Fibroblast of skin of abdomen (primary cell): Measurements from ENCODE around the gene MAGI1.

ENCODE experiments used
- DNase-seq: peaks from one replicate; pipeline ENCODE4 v3.0.0-alpha.2; 2013

Gene MAGI1

DNA sequence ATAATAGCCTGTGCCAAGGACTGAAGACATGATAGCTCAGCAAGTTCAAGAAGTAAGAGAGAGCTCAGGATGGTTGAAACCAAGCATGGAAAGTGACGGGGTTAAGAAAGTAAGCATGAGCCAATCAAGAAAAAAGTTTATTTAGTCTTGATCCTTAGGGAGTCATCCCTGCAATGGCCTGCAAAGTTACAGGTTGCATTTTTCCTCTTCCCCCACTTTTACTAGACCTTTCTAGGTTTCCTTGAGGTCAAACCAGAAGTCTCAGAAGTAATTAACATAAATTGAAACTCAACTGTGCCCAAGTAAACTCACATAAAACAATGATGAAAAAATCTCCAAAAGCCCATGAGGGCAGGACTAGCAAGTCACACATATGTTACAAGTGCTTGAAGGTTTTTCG is 250.9 kb downstream of the MAGI1 start:
- DNase-seq: no peak

DNA sequence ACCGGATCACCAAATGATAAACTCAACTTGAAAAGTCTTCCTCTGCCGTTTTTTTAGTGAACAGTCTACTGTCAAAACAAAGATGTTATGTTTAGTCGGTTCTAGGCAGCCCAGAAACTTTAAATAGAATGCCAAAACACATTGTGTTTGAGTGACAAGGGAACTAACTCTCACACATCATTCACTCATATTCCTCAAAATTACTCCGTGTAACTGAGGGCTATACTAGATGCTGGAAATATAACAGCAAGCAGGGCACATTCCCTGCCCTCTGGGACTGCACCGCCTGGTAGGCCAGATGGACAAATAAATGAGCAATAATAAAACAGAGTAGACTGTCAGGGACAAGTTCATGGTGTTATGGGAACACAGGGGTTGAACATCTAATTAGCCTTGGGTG is 251.4 kb downstream of the MAGI1 start:
- DNase-seq: no peak

DNA sequence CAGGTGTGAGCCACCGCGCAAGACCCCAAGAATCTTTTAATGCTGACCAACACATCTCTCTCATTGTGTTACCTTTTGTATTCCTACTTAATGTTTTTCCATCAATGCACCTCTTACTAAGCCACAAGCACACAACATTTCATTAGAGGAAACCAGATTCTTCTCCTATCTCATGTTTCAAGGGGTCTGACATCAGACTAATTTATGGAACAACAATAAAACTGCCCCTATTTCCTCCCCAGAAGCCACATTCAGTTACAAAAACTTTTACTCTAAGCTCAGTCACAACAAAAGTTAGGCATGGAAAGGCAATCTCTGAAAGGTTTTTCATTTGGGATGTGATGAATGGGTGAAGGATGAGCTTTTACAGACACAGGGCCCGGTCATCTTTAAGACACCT is 251.8 kb downstream of the MAGI1 start:
- DNase-seq: no peak

DNA sequence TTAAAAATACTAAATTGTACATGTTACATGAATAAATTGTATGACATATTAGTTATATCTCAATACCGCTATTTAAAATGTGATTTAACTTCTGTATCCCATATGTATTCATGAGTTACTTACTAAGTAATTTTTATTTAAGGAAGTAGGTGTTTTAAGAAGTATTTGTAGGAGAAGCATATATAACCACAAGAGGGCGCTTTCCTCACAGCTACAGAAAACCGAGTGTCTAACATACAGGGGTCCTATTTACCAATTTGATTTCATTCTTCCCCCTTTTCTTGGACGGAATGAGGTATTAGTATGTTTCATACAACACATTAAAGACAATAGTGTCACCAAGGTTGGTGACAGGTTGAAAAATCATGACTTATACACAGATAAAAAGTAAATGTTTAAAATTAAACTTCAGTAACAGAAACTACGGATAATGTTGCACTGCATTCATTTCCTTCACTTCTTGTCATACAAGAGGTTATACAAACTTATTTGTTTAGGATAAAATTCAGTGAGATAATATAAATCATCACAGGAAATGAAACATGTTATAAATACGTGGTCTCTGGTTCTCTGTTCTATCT is 253.6 kb downstream of the MAGI1 start:
- peak; percentile 64 for DNase-seq

DNA sequence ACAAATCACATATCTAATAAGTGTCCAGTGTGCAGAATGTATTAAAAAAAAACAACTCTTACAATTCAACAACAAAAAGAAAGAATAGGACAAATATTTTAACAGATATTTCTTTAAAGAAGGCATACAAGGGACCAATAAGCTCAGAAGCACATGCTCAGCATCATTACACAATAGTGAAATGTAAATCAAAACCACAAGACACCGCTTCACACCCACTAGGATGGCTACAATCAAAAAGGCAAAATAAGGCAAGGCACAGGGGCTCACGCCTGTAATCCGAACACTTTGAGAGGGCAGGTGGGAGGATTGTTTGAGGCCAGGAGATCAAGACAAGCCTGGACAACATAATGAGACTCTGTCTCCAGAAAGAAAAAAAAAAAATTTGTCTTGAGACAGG is 255.6 kb downstream of the MAGI1 start:
- peak; percentile 23 for DNase-seq

DNA sequence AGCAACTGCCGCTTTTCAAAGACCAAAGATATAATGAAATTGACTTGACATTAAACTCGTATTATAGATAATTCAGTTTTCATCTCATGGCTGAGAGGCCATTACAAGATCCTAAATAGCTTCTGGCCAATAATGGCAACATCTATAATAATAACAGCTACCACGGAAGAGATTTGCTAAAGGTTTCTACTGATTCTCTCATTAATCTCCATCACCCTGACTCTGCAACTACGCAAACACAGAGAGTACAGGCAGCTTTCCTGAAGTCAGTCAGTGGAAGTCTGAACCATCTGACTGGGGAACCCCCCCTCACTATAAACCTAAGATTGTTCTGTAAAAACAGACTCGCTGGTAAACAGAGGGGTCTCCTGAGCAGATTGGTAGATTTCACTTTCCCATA is 257.1 kb downstream of the MAGI1 start:
- DNase-seq: no peak

DNA sequence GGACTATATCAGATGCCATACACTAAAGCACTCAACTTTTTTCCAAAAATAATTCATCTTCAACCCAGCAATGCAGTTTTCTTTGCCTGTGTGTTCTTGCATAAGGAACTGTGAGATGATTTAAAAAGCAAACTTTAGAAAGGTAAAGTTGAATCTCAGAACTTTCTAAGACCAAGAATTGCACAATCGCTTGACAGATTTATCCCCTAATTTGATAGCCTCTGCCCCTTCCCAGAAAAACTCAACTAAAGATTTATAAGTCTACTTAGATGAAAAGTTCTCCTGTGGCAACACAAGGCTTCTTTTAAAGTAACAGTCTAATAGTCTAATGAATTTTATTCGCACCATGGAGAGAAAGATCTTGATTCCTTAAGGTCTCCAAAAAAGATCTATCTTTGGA is 259.3 kb downstream of the MAGI1 start:
- DNase-seq: no peak

DNA sequence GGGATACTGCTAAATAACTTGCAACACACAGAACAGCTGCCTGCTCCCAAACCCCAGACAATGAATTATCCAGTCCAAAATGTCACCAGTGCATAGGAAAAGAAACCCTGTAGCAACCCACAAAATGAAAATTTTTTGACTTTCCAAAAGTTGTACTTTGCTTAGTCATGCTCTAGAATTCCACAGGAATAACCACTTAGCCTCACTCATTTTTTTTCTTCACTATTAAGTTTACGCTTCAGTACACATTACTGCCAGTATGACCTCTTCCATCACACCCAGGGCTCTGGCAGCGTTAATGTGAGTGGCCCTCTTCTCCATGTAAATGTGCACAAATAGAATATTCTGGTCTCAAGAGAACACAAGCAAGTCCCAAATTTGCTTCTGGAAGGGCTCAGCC is 259.8 kb downstream of the MAGI1 start:
- DNase-seq: peak; percentile 75

DNA sequence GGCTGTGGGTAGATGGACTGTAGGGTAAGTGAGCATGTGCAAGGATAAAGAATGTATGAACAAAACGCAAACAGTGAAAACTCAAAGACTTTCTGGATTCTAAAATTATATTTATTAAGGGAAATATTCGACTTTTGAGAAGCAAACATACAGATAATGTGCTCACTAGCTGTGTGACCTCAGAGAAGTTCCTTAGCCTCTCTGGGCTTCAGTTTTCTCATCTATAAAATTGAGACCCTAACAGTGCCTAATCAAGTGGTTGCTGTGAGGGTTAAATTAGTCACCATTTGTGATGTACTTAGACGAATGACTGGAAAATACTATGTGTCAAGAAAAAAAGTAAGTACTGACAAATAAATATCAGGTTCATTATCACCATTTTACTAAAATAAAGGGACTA is 261.7 kb downstream of the MAGI1 start:
- DNase-seq: no peak

DNA sequence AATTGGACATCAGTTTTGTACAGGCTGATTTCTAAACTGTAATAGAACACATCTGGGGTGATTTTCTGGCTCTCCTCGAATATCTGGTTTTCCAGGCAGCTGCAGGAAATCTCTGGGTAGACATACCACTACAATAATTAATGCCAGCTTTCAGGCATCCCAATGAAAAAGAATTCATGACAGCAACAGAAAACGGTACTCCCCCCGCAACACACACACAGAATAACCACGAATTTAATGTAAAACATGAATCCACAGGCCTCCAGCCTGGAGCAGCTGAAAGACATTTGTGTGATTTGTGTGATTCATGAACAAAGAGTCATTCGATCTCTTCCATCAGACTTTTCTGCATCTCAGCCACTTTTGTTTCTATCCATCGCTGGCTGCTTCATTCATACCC is 262.2 kb downstream of the MAGI1 start:
- DNase-seq: peak; percentile 97

DNA sequence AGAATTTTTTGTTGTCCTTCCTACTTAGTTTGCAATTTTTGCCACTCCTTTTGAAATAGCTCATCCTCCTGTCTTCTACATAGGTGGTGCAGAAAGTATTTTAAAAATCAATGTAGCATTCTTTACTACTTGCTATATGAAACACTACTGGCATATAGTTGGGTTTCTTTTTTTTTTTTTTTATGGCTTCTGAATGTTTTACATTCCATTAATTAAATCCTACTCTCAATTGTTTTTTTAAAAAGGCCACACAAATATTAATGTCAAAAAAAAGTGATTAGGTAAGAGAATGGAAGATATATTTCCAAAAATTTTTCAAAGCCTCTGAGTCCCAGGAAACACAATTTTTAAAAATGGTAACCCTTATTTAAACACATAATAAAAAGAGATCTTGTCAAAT is 262.6 kb downstream of the MAGI1 start:
- DNase-seq: peak; percentile 59

DNA sequence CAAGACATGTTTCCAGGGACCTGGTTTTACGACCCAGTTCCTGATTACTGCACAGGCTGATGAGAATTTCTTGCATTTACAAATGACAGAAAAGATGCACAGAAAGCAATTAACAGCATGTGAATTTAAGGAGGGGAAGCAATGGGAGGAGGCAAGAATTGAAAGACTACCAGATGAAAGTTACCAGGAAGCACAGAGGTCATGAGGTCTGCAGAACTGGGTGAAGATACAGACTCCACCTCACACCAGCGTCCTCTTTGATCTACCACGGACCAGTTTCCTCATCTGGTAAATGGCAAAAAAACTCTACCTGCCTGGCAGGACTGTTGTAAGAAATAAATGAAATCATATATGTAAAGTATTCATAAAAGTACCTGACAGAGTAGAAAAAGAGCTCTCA is 266.0 kb downstream of the MAGI1 start:
- DNase-seq: no peak

DNA sequence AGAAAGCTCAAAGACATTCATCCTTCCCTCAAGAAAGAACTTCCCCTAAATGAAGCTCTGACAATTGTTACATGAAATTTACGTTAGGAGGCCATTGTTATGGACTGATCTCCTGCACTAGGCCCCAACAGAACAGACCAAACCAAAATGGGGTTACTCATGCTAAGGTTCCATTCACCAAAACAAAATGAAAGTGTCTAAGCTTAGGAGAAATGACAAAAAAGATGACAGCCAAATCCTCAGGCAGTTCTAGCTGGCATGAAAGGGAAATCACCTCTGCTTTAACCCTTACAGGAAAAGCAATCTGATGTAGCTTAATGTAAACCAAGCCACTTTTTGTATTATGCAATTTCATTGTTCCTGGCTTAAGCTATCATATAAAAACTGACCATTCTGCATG is 271.2 kb downstream of the MAGI1 start:
- no peak for DNase-seq

DNA sequence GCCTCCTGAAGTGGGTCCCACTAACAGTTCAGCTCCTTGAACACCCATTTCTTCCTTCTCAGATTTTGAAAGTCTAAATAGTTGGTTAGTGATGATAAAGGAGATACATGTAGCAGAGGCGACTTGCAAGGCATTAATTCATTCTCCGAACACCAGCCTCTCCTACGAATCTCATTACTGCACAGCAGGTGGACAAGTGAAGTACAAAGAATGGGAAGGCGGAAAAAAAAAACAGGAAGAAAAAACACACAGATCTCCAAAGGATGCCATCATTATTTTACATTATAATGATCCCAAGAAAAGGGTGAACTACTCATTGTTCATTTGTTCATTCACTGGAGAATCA is 276.5 kb downstream of the MAGI1 start:
- DNase-seq: no peak

DNA sequence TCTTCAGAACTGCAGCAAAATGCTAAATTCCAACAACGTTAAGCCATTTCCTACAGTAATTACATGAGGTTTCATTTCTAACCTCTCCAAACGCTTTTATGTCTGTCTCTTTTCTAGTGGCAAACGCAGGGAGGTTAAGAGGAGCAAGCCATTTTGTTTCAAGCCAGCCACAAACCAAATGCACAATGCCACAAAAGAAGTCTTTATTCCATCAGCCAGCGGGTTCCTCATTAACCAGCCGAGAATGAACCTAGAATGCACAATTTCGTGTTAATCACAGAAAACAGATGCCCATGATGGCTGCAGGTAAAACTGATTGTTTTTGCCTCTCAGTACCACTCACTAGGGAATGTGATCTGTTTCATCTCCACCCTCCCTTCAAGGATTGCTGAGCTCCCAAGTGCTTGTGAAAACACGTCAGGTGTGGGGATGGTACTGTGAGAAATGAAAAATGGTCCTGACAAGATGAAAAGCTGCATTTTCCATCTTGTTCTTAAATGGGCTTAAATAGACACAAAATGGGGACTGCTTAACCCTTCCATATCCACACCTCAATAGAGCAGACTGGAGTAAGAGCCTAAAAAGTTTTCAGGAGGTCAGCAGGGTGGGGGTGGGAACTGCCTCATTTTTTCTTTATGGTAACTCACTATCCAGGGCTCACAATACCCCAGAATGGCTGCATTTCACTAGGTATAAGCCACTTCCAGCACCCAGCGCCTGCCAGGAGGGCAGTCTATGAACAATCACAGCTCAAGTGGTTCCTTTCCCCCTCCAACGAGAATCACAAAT is 277.1 kb downstream of the MAGI1 start:
- DNase-seq: peak; percentile 23

DNA sequence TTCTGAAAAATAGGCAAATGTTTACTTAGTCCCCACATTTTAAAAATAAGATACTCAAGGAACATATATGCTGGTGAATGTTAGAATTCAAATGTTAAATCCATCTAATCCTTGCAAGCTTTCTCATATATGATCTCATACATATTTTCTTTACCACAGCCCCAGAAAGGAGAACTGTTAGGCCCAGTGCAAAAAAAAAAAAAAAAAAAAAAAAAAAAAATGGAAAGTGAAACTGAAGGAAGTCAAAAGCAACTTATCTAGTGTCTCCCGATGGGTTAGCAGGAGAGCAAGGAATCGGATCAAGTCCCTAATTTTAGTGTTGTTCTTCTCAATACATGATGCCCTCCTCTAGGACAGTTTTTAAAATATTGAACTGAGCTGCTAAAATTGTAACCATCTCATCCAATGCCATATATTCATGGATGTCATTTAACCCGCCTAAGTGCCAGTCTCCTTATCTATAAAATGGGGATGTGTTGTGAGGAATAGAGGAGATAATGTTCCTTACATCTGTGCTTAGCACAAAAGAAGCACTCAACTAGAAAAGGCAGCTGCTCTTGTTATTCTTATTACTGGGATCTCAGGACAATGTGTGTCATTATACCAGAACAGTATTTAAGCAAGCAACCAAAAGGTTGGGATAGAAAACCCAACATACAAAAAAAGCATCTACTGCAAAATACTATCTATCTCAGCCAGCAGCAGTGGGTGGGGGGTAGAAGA is 279.7 kb downstream of the MAGI1 start:
- DNase-seq: peak; percentile 64

DNA sequence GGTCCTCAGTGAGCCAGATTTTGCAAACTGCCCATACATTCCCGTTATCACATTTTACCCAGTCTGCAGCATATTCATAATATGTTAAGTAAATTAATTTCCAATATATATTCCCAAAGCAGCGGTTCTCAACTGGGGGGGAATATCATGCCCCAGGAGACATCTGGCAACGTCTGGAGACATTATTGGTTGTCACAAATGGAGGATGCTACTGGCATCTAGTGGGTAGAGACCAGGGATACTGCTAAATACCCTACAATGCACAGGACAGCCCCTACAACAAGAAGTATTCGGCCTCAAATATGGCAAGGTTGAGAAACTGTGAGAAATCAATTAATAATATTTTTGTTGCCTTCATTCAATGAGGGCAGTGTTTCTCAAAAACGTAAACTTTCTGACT is 280.3 kb downstream of the MAGI1 start:
- DNase-seq: no peak

DNA sequence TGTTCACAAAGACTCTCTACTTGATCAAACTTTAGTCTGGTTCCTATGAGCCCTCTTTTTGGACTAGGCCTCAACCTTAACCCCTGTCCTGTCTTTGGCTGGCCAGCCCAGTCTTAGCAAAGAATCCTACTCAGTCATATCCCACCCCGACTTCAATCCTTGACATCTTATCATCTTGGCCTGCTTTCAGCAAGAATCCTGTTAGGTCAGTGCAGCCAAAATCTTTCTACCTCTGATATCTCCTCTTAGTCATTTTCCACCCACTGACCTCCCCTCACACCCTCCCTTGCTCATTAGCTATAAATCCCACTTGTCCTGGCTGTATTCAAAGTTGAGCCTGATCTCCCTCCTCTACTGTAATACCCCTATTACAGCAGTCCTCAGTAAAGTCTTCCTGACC is 286.1 kb downstream of the MAGI1 start:
- DNase-seq: no peak

DNA sequence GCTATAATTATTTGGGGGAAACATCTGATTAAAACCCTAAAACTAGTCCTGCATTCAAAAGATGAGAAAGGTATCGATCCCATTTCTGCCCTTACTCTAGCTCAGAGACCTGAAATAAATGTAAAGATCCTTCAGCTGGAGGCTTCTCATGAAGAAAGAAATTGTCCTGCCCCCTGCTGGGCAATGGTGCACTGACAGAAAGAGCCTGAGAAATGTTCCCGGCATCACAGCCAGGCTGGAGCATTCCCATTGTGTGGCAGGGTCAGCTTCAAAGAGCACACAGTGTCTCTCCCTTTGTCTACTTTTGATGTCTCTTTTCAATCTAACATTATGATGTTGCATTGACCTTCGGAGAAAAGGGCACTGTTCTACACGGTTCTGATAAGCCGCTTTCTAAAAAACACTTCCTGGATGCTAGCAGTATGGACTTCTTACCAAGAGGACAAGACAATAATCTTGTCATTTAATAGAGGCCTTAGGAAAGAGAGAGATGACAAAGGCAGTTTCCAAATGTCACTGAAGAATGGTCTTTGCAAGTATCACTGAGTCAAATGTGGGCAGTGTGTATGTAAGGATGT is 287.5 kb downstream of the MAGI1 start:
- DNase-seq: peak; percentile 30

DNA sequence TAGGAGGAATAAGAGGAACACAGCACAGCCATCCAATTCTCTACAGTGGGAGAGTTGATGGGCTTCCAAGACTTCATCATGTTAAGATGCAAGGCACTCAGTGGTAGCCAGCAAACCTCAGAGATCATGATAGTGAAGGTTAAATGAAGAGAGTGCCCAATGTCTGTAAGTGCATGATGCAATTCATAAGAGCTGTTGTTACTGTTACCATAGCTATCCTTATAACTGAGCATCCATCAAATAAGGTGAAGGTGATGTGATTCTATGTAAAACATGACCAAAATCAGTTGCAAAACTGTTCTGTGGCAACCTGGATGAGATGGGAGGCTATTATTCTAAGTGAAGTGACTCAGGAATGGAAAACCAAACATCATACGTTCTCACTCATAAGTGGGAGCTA is 289.7 kb downstream of the MAGI1 start:
- no peak for DNase-seq

DNA sequence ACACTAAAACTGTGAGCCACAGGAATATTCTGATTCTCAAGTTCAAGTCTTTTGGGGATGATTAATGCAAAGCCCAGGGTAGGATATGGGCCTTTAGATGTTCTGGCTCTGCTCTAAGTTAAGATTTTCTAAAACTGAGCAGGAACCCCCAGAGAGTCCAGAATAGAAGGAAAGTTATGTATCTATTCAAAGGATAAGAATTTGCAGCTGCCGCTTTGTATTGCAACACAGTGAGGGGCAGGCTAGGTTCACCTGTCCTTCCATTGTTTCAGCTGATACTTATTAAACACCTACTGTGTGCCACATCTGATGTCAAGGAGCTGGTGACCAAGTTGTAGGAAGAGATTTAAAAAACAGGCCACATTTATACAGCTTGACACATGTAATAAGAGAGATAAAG is 290.4 kb downstream of the MAGI1 start:
- no peak for DNase-seq

DNA sequence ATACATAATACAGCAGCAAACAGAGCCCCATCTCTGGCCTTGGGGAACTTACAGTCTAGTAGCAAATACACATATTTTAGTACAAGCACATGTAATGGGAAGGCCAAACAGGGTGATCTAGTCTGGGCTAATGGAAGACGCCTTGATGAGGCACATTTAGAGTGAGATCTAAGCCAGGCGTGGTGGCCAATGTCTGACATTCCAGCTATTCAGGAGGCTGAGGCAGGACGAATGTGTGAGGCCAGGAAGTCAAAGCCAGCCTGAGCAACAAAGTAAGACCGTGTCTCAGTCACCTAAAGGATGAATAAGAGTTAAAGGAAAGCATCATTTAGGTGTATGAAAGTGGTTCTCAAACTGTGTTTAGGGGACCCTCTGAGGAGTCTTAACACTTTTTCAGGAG is 291.9 kb downstream of the MAGI1 start:
- DNase-seq: no peak

DNA sequence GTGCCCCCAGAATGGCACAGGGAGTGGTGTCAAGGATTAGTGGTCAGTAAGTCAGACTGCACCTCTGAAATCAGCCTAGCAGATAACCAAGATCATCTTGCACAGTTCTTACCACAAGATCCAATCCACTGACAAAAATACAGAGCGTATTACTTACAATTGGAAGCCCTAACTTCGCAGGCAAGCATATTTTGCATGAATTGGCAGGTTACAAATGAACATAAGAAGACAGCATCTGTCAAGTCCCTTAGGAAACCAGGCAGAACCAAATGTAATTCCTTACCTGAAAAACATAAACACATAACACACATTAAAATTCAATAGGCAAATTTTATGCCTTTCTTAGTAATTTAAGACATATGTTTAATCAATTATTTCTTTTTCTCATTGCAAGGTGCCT is 293.4 kb downstream of the MAGI1 start:
- DNase-seq: no peak

DNA sequence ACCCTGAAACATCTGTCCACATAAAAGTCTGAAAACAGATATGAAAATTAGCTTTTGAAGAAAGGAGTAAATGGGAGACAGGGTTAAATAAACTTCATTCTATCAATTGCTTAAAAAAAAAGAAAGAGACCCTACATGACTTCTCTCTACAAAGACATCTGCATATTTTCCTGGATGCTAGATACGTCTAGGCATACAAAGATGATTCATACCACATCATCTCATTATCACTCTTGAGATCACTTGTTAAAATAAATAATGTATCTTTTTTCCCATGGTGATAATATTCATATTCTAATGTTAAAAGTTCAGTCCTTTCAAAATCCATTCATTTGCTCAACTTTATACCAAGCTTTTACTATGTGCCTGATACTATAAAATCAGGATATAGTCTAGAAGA is 295.8 kb downstream of the MAGI1 start:
- DNase-seq: no peak
